H9 (cell line): ENCODE measurements around the gene GNAI1. TPM values are rescaled to one million over a fixed set of nuclear protein-coding genes. Genes with fewer than 3 reads are reported as not detected.
A peak's percentile ranks its signal among the peaks of the same experiment; 100 is the strongest.

Experiments used
- DNase-seq: peaks from one replicate; pipeline ENCODE4 v3.0.0-alpha.2; 2017
- H2AFZ ChIP-seq: one replicate; pipeline ENCODE4 v1.6.1; 2013; ENCODE audit warnings: mild to moderate bottlenecking, low read length, control low read depth, moderate library complexity
- H2AK5ac ChIP-seq: 2 replicates; pipeline ENCODE4 v1.6.1; 2013; ENCODE audit warnings: low read length, control low read depth, mixed read lengths; ENCODE audit not compliant: insufficient read length
- H2BK120ac ChIP-seq: one replicate; pipeline ENCODE4 v1.6.1; 2013; ENCODE audit warnings: low read depth, mild to moderate bottlenecking, low read length, control low read depth, inconsistent platforms; ENCODE audit not compliant: poor library complexity, severe bottlenecking
- H2BK12ac ChIP-seq: 2 replicates; pipeline ENCODE4 v1.6.1; 2013; ENCODE audit warnings: low read length, control low read depth, mixed read lengths, low read depth; ENCODE audit not compliant: insufficient read length
- H2BK15ac ChIP-seq: 2 replicates; pipeline ENCODE4 v1.6.1; 2013; ENCODE audit warnings: low read depth, low read length, control low read depth
- H2BK20ac ChIP-seq: one replicate; pipeline ENCODE4 v1.6.1; 2013; ENCODE audit warnings: low read depth, mild to moderate bottlenecking, low read length, control low read depth, inconsistent platforms; ENCODE audit not compliant: poor library complexity, severe bottlenecking
- H2BK5ac ChIP-seq: 2 replicates; pipeline ENCODE4 v1.6.1; 2013; ENCODE audit warnings: low read length, control low read depth, mixed read lengths; ENCODE audit not compliant: insufficient read length
- H3K14ac ChIP-seq: 2 replicates; pipeline ENCODE4 v1.6.1; 2013; ENCODE audit warnings: low read length, control low read depth; ENCODE audit not compliant: insufficient read depth
- H3K18ac ChIP-seq: 2 replicates; pipeline ENCODE4 v1.6.1; 2013; ENCODE audit warnings: low read depth, mild to moderate bottlenecking, mixed read lengths, low read length, control low read depth; ENCODE audit not compliant: insufficient read length
- H3K23ac ChIP-seq: 2 replicates; pipeline ENCODE4 v1.6.1; 2013; ENCODE audit warnings: low read length, control low read depth, mixed read lengths, low read depth; ENCODE audit not compliant: insufficient read length
- H3K23me2 ChIP-seq: 2 replicates; pipeline ENCODE4 v1.6.1; 2013; ENCODE audit warnings: low read depth, mild to moderate bottlenecking, mixed read lengths, low read length, control low read depth; ENCODE audit not compliant: insufficient read length, poor library complexity, severe bottlenecking
- H3K27ac ChIP-seq: 2 replicates; pipeline ENCODE4 v1.5.1; 2013; ENCODE audit warnings: low read length, control low read depth, mixed read lengths, low read depth; ENCODE audit not compliant: insufficient read length
- H3K27me3 ChIP-seq: 2 replicates; pipeline ENCODE4 v1.6.1; 2013; ENCODE audit warnings: low read length, control low read depth, inconsistent platforms; ENCODE audit not compliant: insufficient read depth
- H3K4ac ChIP-seq: 2 replicates; pipeline ENCODE4 v1.6.1; 2013; ENCODE audit warnings: low read depth, mild to moderate bottlenecking, control low read depth, inconsistent platforms, low read length, moderate library complexity
- H3K4me1 ChIP-seq: 2 replicates; pipeline ENCODE4 v1.6.1; 2013; ENCODE audit warnings: low read length, control low read depth, inconsistent platforms; ENCODE audit not compliant: insufficient read depth
- H3K4me2 ChIP-seq: 2 replicates; pipeline ENCODE4 v1.6.1; 2013; ENCODE audit warnings: low read length, control low read depth, mixed read lengths; ENCODE audit not compliant: insufficient read length, insufficient read depth
- H3K56ac ChIP-seq: 2 replicates; pipeline ENCODE4 v1.6.1; 2013; ENCODE audit warnings: low read depth, mild to moderate bottlenecking, mixed read lengths, low read length, control low read depth; ENCODE audit not compliant: insufficient read length
- H3K79me1 ChIP-seq: 2 replicates; pipeline ENCODE4 v1.6.1; 2013; ENCODE audit warnings: low read depth, mild to moderate bottlenecking, moderate library complexity, low read length, control low read depth, inconsistent platforms; ENCODE audit not compliant: insufficient read depth, poor library complexity, severe bottlenecking
- H3K79me2 ChIP-seq: 2 replicates; pipeline ENCODE4 v1.6.1; 2013; ENCODE audit warnings: low read length, control low read depth, inconsistent platforms; ENCODE audit not compliant: insufficient read depth
- H3K9ac ChIP-seq: 2 replicates; pipeline ENCODE4 v1.6.1; 2013; ENCODE audit warnings: low read length, control low read depth, mixed read lengths; ENCODE audit not compliant: insufficient read length; ENCODE audit errors: extremely low read depth
- H3K9me3 ChIP-seq: one replicate; pipeline ENCODE4 v1.6.1; 2013; ENCODE audit warnings: low read depth, low read length, inconsistent platforms; ENCODE audit not compliant: control insufficient read depth
- H3T11ph ChIP-seq: one replicate; pipeline ENCODE4 v1.6.1; 2013; ENCODE audit warnings: mild to moderate bottlenecking, low read length, control low read depth, inconsistent platforms
- H4K20me1 ChIP-seq: one replicate; pipeline ENCODE4 v1.6.1; 2013; ENCODE audit not compliant: control insufficient read depth, insufficient read length, insufficient read depth
- H4K5ac ChIP-seq: 2 replicates; pipeline ENCODE4 v1.6.1; 2013; ENCODE audit warnings: low read depth, mild to moderate bottlenecking, mixed read lengths, low read length, control low read depth; ENCODE audit not compliant: insufficient read length
- H4K8ac ChIP-seq: replicated peaks from 2 replicates; pipeline ENCODE4 v1.6.1; 2013; ENCODE audit warnings: low read length, control low read depth, mixed read lengths, low read depth; ENCODE audit not compliant: insufficient read length
- H4K91ac ChIP-seq: 2 replicates; pipeline ENCODE4 v1.6.1; 2013; ENCODE audit warnings: low read depth, mild to moderate bottlenecking, moderate library complexity, mixed read lengths, low read length, control low read depth; ENCODE audit not compliant: insufficient read length
- H3K27ac Mint-ChIP-seq, 3 experiments: 2 replicates in 2 of 3; 3 replicates in 1 of 3; pipeline ENCODE4 v1.8.0; 2020 to 2021; ENCODE audit warnings: mixed read lengths in 3 of 3, mild to moderate bottlenecking in 1 of 3, moderate library complexity in 1 of 3
- H3K27me3 Mint-ChIP-seq: 2 replicates; pipeline ENCODE4 v1.8.0; 2021; ENCODE audit warnings: low read depth, mild to moderate bottlenecking, moderate library complexity, mixed read lengths
- H3K36me3 Mint-ChIP-seq, 3 experiments: 2 replicates in 2 of 3; 3 replicates in 1 of 3; pipeline ENCODE4 v1.8.0; 2020 to 2021; ENCODE audit warnings: low read depth in 3 of 3, mixed read lengths in 3 of 3; ENCODE audit not compliant: insufficient read depth in 1 of 3
- H3K4me1 Mint-ChIP-seq, 2 experiments: 2 replicates each; pipeline ENCODE4 v1.8.0; 2020; ENCODE audit warnings: mixed read lengths in 2 of 2
- H3K4me3 Mint-ChIP-seq, 2 experiments: 2 replicates in 1 of 2; 3 replicates in 1 of 2; pipeline ENCODE4 v1.8.0; 2020 to 2021; ENCODE audit warnings: mild to moderate bottlenecking in 2 of 2, mixed read lengths in 2 of 2, moderate library complexity in 1 of 2
- H3K9me3 Mint-ChIP-seq, 2 experiments: 2 replicates in 1 of 2; 3 replicates in 1 of 2; pipeline ENCODE4 v1.8.0; 2020; ENCODE audit warnings: mild to moderate bottlenecking in 2 of 2, mixed read lengths in 2 of 2, moderate library complexity in 1 of 2
- WGBS: extraction: QIAGEN DNeasy Blood & Tissue Kit; methylation state at CpG from one replicate; pipeline ENCODE4 v1.1.7; 2013; ENCODE audit warnings: missing lambda C conversion rate, low lambda C conversion rate, mixed read lengths; ENCODE audit not compliant: insufficient read length; ENCODE audit errors: extremely low coverage; 5-methylcytosine and 5-hydroxymethylcytosine counted together
- total RNA-seq: library from RNA; stranded (reverse); gene quantifications from 2 replicates; pipeline ENCODE4 v1.2.1, GENCODE V29; 2021
- TF ChIP-seq, protein P1 (sequence below): fragments of 200-600 bp; sonication (generic); conservative IDR thresholded peaks from 3 replicates; pipeline ENCODE4 v1.8.0; 2021; ENCODE audit warnings: antibody characterized with exemption, mild to moderate bottlenecking

Gene GNAI1
- total RNA-seq, 1 experiment from 2014 or later: 14.1 TPM

DNA sequence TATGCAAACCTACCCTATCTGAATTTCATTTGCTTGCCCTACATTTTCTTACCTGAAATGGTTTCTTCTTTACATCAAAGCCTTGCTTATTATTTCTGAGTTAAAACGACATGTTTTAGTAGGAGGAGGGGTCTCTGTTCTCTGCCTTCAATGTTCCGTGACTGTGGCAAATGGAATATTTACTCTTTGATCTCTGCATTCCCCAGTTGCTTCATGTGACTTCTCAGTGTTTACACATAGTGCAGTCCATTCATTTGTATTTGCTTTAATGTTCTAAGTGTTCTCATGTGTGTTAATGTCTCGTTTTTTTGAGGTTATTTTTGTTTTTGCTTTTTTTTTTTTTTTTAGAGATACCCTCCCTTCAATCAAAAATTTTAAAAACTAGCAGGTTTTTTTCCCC lies 75.8 kb downstream of the GNAI1 start:
- H4K20me1 ChIP-seq: no peaks in the 10 kb centered on the region
- no peaks in the 10 kb centered on the region for H3K9me3 Mint-ChIP-seq
- no peak overlapping the region for H2BK12ac ChIP-seq
- H3K9me3 ChIP-seq: no peaks in the 10 kb centered on the region
- H3K14ac ChIP-seq: no peak overlapping the region
- no peak overlapping the region for H3T11ph ChIP-seq
- no peak overlapping the region for H4K5ac ChIP-seq
- no peaks in the 10 kb centered on the region for H3K4me1 Mint-ChIP-seq
- no peak overlapping the region for H2BK5ac ChIP-seq
- H2BK15ac ChIP-seq: no peak overlapping the region
- H3K9ac ChIP-seq: no peak overlapping the region
- H3K79me2 ChIP-seq: no peaks in the 10 kb centered on the region
- DNase-seq: no peak
- H3K79me1 ChIP-seq: no peaks in the 10 kb centered on the region
- H3K27me3 ChIP-seq: no peaks in the 10 kb centered on the region
- no peaks in the 10 kb centered on the region for H3K4me1 ChIP-seq
- H2BK120ac ChIP-seq: no peak overlapping the region
- H4K91ac ChIP-seq: no peak overlapping the region
- no peak overlapping the region for H3K23ac ChIP-seq
- no peak overlapping the region for H2AK5ac ChIP-seq
- H3K27me3 Mint-ChIP-seq: no peaks in the 10 kb centered on the region
- no peak overlapping the region for H3K4ac ChIP-seq
- 0 out of 7 replicates have a peak overlapping the region, but pooled peaks of 1 of the 3 experiments have one; percentile 9 for H3K27ac Mint-ChIP-seq
- no peak overlapping the region for H3K4me3 Mint-ChIP-seq
- no peak overlapping the region for H3K18ac ChIP-seq
- no CpG with 5 or more reads among the region's 3 CpGs for WGBS
- no peaks in the 10 kb centered on the region for H3K23me2 ChIP-seq
- no peak overlapping the region for H3K27ac ChIP-seq
- peaks cover 0 to 21% (median 20%) of the 10 kb centered on the region in 3 experiments; a peak in 5 of 7 replicates for H3K36me3 Mint-ChIP-seq
- no peak overlapping the region for H3K56ac ChIP-seq
- no peak overlapping the region for H2AFZ ChIP-seq
- no peak overlapping the region for H3K4me2 ChIP-seq
- no peak overlapping the region for H4K8ac ChIP-seq
- no peak overlapping the region for H2BK20ac ChIP-seq
- TF ChIP-seq, protein P1, sequence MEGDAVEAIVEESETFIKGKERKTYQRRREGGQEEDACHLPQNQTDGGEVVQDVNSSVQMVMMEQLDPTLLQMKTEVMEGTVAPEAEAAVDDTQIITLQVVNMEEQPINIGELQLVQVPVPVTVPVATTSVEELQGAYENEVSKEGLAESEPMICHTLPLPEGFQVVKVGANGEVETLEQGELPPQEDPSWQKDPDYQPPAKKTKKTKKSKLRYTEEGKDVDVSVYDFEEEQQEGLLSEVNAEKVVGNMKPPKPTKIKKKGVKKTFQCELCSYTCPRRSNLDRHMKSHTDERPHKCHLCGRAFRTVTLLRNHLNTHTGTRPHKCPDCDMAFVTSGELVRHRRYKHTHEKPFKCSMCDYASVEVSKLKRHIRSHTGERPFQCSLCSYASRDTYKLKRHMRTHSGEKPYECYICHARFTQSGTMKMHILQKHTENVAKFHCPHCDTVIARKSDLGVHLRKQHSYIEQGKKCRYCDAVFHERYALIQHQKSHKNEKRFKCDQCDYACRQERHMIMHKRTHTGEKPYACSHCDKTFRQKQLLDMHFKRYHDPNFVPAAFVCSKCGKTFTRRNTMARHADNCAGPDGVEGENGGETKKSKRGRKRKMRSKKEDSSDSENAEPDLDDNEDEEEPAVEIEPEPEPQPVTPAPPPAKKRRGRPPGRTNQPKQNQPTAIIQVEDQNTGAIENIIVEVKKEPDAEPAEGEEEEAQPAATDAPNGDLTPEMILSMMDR: no peak
